ENCODE data around the gene AJAP1. TPM values are rescaled to one million over a fixed set of nuclear protein-coding genes. Genes with fewer than 3 reads are reported as not detected.

Gene AJAP1
- total RNA-seq, 3 donors from 2014 or later = 0.03 to 0.18 TPM; not detected in 1

DNA sequence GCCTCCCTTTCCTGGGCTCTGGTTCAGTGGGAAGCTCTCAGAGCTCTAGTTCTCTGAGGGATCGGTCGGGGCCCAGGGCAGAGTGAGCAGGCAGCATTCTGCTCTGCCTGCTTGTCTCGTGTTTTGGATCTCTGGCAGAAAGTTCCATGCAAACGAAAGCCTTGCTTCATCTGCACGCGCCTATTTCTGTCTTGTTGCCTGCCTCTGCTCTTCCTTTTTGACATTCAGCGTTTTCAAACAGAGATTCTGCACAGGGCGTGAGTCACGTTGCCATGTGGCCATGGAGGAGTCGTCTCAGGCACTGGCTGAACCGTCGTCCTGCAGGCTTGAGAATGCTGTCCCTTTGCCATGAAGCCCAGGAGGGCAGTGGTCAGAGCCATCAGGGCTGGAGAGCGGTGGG, 20.3 kb downstream of the AJAP1 start:
- ATAC-seq (no peak), DNase-seq (no peak)
- H3K36me3 Mint-ChIP-seq (ENCODE audit: insufficient read depth) = no peaks in the 10 kb centered on the region
- H3K4me3 Mint-ChIP-seq = no peak overlapping the region
- peaks cover 16% of the 10 kb centered on the region for H3K9me3 Mint-ChIP-seq
- peaks cover 7% of the 10 kb centered on the region for H3K27me3 Mint-ChIP-seq (ENCODE audit: low read depth)
- no peaks in the 10 kb centered on the region for H3K4me1 Mint-ChIP-seq (ENCODE audit: low read depth)

DNA sequence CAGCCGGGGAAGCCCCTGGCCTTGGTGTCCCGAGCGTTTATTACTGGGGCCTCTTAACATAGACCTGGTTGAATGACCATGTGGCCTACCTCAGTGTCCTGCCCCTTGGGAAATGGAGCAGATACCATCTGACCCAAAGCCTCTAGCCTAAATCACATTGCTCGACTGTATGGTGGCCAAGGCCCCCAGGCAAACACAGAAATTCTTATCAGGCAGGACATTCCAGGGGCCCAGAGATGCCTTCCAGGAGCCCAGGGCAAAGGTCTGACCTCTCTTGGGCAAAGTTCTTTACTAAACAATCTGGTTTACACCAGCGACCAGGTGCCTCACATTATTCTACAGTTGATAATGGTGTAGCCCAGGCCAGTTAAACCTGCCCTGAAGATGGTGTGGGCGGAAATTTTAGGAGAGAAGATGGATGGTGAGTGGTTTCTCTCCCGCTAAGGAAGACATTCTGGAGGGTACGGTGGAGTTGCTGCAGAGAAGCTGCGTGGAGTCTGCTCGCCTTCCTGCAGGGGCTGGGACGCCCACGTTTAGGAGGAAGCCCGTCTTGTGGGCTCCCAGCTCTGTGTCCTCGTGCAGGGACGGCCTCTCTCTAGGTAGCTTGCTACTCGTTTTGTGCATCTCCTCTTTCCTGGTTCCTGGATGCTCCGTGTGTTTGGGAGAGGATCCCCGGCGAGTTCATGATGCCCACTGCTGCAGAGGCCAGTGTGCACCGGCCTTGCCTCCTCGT, 21.2 kb downstream of the AJAP1 start:
- H3K4me1 Mint-ChIP-seq (ENCODE audit: low read depth) = no peaks in the 10 kb centered on the region
- DNase-seq (no peak), ATAC-seq (no peak)
- no peak overlapping the region for H3K4me3 Mint-ChIP-seq
- H3K36me3 Mint-ChIP-seq (ENCODE audit: insufficient read depth) = no peaks in the 10 kb centered on the region
- peaks cover 7% of the 10 kb centered on the region for H3K27me3 Mint-ChIP-seq (ENCODE audit: low read depth)
- peaks cover 22% of the 10 kb centered on the region for H3K9me3 Mint-ChIP-seq

DNA sequence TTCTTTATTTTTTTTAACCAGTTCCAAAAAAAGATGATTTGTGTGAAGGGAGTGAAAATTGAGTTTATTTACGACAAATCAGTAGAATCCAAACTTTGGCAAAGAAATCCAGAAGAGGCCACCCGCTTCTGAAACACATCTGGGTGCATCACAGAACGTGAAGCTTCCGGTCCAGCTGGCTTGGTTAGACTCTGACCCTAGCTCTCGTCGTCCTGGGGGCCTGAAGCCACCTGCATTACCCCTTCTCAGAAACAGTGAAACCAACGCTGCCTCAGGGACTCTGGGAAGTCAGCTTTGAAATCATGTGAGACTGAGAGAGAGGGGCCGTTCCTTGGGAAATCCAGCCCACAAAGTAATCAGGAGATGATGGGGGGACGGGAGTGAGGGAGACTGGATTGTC, 21.8 kb downstream of the AJAP1 start:
- H3K4me1 Mint-ChIP-seq (ENCODE audit: low read depth) = no peaks in the 10 kb centered on the region
- no peaks in the 10 kb centered on the region for H3K36me3 Mint-ChIP-seq (ENCODE audit: insufficient read depth)
- DNase-seq (no peak), ATAC-seq (no peak)
- peaks cover 7% of the 10 kb centered on the region for H3K27me3 Mint-ChIP-seq (ENCODE audit: low read depth)
- H3K4me3 Mint-ChIP-seq = no peak overlapping the region
- H3K9me3 Mint-ChIP-seq = peaks cover 25% of the 10 kb centered on the region

DNA sequence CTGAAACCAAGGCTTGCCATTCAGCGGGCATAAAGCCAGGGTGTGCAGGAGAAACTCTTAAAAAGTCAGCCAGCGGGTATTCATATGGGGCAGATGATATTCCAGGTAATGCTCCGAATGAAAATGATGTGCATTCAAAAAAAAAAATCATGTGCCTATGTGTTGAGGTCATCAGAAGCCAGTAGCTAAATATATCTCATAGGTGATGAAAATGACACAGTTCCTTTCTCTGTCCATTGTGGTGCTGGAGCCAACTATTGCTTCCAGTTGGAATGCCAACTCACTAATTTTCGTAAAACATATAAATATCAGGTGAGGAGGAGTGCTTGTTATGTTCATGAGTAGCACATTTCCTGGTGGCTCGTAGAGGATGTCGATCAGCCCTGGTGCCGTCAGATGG, 23.2 kb downstream of the AJAP1 start:
- DNase-seq (no peak), ATAC-seq (no peak)
- peaks cover 5% of the 10 kb centered on the region for H3K27me3 Mint-ChIP-seq (ENCODE audit: low read depth)
- no peaks in the 10 kb centered on the region for H3K4me1 Mint-ChIP-seq (ENCODE audit: low read depth)
- peaks cover 25% of the 10 kb centered on the region for H3K9me3 Mint-ChIP-seq
- H3K36me3 Mint-ChIP-seq (ENCODE audit: insufficient read depth) = no peaks in the 10 kb centered on the region
- no peak overlapping the region for H3K4me3 Mint-ChIP-seq

DNA sequence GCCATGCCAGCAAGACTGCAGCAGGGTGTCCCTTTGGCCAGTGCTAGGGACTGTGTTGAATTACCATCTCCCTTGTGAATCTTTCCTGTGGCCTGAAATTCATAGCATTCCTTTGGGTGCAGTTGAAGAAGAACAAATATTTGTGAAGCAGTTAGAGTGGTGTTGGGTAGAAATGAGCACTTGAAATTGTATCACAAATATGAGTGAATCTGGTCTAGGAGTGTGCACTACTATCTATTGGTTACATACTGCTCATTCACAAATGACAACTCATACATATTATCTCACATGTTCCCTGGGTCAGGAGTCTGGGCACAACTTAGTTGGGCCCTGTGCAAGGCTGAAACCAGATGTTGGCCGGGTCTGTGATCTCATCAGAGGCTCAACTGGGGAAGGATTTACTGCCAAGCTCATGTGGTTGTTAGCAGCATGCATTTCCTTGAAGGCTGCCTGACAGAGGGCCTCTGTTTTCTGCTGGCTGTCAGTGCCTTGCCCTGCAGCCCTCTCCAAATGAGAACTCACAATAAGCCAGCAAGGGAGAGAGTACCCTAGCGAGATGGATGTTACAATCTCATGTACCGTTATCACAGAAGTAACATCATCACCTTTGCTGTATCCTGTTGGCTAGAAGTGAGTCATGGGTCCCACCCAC, 23.8 kb downstream of the AJAP1 start:
- peaks cover 25% of the 10 kb centered on the region for H3K9me3 Mint-ChIP-seq
- H3K36me3 Mint-ChIP-seq (ENCODE audit: insufficient read depth) = no peaks in the 10 kb centered on the region
- peaks cover 5% of the 10 kb centered on the region for H3K27me3 Mint-ChIP-seq (ENCODE audit: low read depth)
- H3K4me1 Mint-ChIP-seq (ENCODE audit: low read depth) = no peaks in the 10 kb centered on the region
- ATAC-seq (no peak), DNase-seq (no peak)
- no peak overlapping the region for H3K4me3 Mint-ChIP-seq

DNA sequence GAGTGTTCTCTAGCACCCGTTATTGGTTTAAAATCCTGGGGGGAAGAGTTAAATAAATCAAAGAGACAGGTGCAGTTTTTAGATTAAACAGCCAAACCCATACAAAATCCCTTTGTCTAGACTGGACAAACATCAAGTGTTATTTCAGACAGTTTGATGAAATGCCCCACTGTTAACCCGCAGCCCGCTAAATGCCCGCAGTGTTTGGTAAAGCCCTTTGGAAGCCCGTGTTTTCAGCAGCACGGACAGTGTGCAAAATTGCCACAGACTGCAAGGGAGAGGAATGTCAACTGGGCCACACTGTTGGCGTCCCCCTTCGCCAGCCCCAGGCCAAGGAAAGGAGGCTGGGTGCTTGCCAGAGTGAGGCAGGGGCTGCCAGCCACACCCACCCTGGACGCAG, 26.6 kb downstream of the AJAP1 start:
- Mint-ChIP-seq H3K27me3 (ENCODE audit: low read depth) (peaks cover 5% of the 10 kb centered on the region), H3K4me3 (no peak overlapping the region), H3K36me3 (ENCODE audit: insufficient read depth) (no peaks in the 10 kb centered on the region), H3K9me3 (peaks cover 25% of the 10 kb centered on the region), H3K4me1 (ENCODE audit: low read depth) (no peaks in the 10 kb centered on the region)
- DNase-seq (no peak), ATAC-seq (no peak)

DNA sequence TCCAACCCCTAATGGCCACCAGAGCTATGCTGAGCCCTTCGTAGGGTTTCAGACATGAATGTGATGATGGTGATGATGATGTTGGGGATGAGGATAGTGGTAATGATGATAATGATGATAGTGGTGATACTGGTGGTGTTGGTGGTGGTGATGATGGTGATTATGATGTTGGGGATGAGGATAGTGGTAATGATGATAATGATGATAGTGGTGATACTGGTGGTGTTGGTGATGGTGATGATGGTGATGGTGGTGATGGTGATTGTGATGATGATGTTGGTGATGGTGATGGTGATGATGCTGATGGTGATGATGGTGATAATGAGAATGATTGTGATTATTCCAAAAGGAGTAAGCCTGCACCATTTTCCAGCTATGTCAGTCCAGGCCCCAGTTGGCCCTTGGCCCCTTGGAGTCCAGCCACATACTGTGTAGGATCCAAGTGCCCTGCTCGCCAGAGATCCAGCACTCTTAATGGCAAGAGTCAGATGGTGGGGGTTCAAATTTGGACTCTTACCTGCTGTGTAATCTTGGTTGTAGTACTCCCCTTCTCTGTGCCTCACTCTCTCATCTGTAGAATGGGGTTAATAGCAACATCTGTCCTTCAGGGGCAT, 28.3 kb downstream of the AJAP1 start:
- Mint-ChIP-seq H3K9me3 (peaks cover 22% of the 10 kb centered on the region), H3K4me1 (ENCODE audit: low read depth) (no peaks in the 10 kb centered on the region), H3K4me3 (no peak overlapping the region), H3K36me3 (ENCODE audit: insufficient read depth) (no peaks in the 10 kb centered on the region), H3K27me3 (ENCODE audit: low read depth) (peaks cover 11% of the 10 kb centered on the region)
- ATAC-seq (no peak), DNase-seq (no peak)

DNA sequence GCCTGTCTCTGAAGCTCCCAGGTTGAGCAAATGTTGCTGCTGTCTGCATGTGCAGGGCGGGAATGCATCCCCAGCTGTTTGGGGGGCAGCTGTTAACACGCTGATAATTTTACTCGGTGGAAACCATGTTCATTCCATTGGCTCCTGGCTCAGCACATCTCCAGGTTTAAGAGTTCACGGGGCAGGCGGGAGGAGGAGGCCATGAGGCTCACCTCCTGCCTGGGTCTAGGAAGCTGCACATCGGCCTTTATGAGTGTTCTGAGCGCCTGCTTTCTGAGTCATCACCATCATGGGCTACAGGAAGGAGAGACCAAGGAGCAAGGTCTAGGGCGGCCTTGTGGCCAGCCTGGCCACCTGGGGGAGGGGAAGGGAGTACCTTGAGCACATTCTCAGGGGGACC, 29.7 kb downstream of the AJAP1 start:
- no peaks in the 10 kb centered on the region for H3K4me1 Mint-ChIP-seq (ENCODE audit: low read depth)
- H3K9me3 Mint-ChIP-seq = peaks cover 11% of the 10 kb centered on the region
- H3K4me3 Mint-ChIP-seq = no peak overlapping the region
- ATAC-seq (no peak), DNase-seq (no peak)
- no peaks in the 10 kb centered on the region for H3K36me3 Mint-ChIP-seq (ENCODE audit: insufficient read depth)
- peaks cover 9% of the 10 kb centered on the region for H3K27me3 Mint-ChIP-seq (ENCODE audit: low read depth)

DNA sequence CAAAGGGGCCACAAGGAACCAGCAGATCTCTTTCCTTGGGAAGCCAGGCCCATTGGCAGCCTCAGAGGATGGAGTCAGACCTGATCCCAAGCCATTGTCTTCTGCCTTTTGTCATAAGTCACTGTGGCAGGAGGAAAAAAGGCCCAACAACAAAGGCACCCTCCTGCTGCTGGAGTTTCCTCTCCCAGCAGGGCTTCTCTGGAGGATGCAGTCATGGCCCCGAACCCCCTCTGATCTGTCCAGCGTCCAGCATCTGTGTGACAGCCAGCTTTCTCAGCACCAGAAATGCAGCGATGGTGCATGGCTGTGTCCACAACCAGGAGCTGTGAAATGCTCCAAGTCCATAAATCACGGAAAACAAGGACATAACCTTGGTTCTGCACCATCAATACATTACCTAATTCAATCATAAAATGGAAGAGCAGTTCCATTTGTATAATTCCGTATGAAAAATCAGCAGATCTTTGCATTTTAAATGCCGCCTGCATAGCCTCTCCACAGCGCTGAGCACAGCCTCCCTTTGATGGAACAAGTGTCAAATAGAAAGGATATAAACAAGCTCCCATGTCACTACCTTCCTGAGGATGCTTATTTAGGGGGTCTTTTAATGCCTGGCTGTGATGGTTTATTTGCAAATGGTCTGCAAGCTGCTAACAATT, 30.6 kb downstream of the AJAP1 start:
- Mint-ChIP-seq H3K4me3 (no peak overlapping the region), H3K4me1 (ENCODE audit: low read depth) (no peaks in the 10 kb centered on the region), H3K27me3 (ENCODE audit: low read depth) (peaks cover 9% of the 10 kb centered on the region), H3K36me3 (ENCODE audit: insufficient read depth) (no peaks in the 10 kb centered on the region), H3K9me3 (peaks cover 6% of the 10 kb centered on the region)
- ATAC-seq = no peak
- DNase-seq = no peak

DNA sequence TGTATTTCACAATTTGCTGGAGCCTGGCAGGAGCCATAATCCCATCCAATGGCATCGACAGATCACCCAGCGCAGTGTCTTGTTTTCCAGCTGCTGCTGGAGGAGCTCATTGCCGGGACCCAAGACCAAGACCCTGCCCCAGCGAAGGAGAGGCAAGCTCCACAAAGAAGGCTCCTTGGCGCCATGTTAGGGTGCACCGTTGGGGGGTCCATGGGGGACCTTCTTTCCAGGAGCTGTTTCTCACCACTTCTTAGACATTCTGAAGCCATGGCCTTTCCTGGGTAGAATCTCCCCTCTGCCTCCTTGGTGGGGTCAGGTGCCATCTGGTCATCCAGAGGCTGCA, 31.1 kb downstream of the AJAP1 start:
- Mint-ChIP-seq H3K9me3 (peaks cover 3% of the 10 kb centered on the region), H3K36me3 (ENCODE audit: insufficient read depth) (no peaks in the 10 kb centered on the region)

DNA sequence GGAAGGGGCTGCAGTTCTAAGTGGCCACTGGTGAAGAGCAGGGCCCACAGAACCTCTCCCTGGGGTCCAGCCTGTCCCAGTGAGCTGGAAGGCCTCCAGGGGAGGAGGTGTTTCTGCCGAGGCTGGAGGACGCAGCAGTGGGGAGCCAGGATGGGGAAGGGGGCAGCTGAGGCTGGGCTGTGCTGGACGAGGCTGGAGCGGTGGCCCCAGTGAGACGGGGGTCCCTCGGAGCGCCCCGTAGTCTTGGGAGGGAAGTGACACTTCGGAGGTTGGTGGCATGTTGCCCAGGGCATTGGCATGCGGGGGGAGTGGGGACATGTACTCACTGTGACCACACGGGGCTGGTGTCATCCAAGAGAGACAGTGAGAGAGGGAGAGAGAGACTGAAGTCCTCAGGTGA, 33.5 kb downstream of the AJAP1 start:
- peaks cover 9% of the 10 kb centered on the region for H3K27me3 Mint-ChIP-seq (ENCODE audit: low read depth)
- H3K4me3 Mint-ChIP-seq = no peak overlapping the region
- DNase-seq = no peak
- no peaks in the 10 kb centered on the region for H3K9me3 Mint-ChIP-seq
- no peaks in the 10 kb centered on the region for H3K36me3 Mint-ChIP-seq (ENCODE audit: insufficient read depth)
- ATAC-seq = no peak
- H3K4me1 Mint-ChIP-seq (ENCODE audit: low read depth) = no peaks in the 10 kb centered on the region

More for the DNA sequence above, 31.1 kb downstream of the AJAP1 start:
- H3K4me1 Mint-ChIP-seq (ENCODE audit: low read depth) = no peaks in the 10 kb centered on the region
- no peak overlapping the region for H3K4me3 Mint-ChIP-seq
- DNase-seq = no peak
- peaks cover 9% of the 10 kb centered on the region for H3K27me3 Mint-ChIP-seq (ENCODE audit: low read depth)
- ATAC-seq = no peak

DNA sequence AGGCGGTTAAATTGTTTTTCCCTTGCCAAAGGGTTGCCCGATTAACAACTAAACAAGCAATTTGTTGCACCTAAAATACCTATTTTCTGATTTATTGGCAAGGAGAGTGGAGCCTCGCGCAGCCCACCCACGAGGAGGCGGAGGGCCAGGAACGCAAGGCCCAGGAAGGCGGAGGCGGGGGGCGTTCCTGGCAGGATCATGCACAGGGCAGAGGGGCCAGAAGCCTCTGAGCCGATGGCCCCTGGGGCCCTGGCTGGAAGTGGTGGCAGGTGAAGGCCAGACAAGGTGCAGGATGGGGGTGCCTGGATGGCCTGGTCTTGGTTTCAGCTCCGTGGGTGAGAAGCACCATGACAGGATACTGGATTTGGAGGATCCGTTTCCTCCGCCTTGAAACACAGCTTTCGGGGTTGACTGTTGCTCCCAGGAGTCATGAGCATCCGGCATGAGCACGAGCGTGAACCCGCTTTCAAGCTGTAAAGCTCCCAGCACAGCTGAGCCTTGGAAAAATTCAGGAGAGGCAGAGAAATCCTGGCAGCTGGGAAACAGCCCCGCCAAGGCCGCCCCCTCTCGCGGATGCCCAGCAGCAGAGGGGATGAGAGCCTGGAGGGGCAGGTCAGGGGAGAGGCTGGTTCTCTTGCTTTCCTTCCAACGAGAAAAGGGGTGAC, 35.0 kb downstream of the AJAP1 start:
- Mint-ChIP-seq H3K36me3 (ENCODE audit: insufficient read depth) (no peaks in the 10 kb centered on the region), H3K9me3 (no peaks in the 10 kb centered on the region)

DNA sequence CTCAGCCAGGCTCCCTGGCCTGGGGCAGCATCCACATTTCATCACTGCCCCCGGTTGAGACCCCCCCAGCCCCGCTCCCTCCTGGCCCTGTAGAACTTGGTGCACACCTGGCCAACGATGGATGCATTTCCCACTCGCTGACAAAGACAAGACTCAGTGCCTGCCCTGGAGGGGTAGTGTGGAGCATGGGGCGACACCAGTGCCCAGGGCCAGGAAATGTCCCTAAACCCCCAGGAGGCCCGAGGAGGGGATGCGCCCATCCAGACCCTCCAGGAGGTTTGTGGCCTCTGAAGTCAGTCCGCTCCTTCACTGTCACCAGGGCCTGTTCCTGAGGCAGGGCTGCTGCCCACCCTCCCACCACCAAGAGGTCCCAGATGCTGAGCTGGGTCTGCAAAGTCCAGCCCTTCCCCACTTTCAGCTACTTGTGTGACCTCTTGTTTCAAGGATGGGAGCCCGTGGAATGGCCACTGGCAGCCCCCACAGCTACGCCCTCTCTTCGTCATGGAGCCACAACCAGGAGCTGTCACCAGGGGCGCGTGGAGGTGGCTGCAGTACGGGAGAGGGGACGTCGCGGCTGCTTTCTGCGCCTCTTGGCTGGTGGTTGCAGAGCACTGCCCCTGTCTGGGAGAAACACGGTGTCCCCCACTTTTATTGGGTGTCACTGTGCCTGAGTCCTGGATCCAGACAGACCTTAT, 35.7 kb downstream of the AJAP1 start:
- no peaks in the 10 kb centered on the region for H3K9me3 Mint-ChIP-seq
- no peaks in the 10 kb centered on the region for H3K36me3 Mint-ChIP-seq (ENCODE audit: insufficient read depth)
- H3K4me3 Mint-ChIP-seq = no peak overlapping the region
- no peak for ATAC-seq
- H3K27me3 Mint-ChIP-seq (ENCODE audit: low read depth) = peaks cover 5% of the 10 kb centered on the region
- no peak for DNase-seq
- H3K4me1 Mint-ChIP-seq (ENCODE audit: low read depth) = no peaks in the 10 kb centered on the region

More for the DNA sequence above, 35.0 kb downstream of the AJAP1 start:
- Mint-ChIP-seq H3K4me1 (ENCODE audit: low read depth) (no peaks in the 10 kb centered on the region), H3K4me3 (no peak overlapping the region), H3K27me3 (ENCODE audit: low read depth) (peaks cover 7% of the 10 kb centered on the region)
- ATAC-seq = no peak
- DNase-seq = no peak
